Uterus (tissue), 4 donors: Measurements from ENCODE around the gene ZNF106. TPM values are rescaled to one million over a fixed set of nuclear protein-coding genes. Genes with fewer than 3 reads are reported as not detected.

ENCODE experiments used
- DNase-seq, 2 donors: peaks; one replicate each; pipeline ENCODE4 v3.0.0-alpha.2; 2019 to 2020
- H3K27ac ChIP-seq, 2 donors: fragments of 200-600 bp; sonication (generic); 1 replicate in 1 of 2; 2 replicates in 1 of 2; pipeline ENCODE4 v1.5.1; 2016 to 2018
- H3K27me3 ChIP-seq, 2 donors: fragments of 200-600 bp; sonication (generic); one replicate each; pipeline ENCODE4 v1.5.1; 2018 to 2019; ENCODE audit warnings: control low read depth in 1 of 2
- H3K36me3 ChIP-seq, 2 donors: fragments of 200-600 bp; sonication (generic); one replicate each; pipeline ENCODE4 v1.5.1; 2019; ENCODE audit warnings: control low read depth in 1 of 2
- H3K4me1 ChIP-seq, 2 donors: fragments of 200-600 bp; sonication (generic); one replicate each; pipeline ENCODE4 v1.5.1; 2018 to 2019; ENCODE audit warnings: control low read depth in 1 of 2
- H3K4me3 ChIP-seq, 2 donors: fragments of 200-600 bp; sonication (generic); 1 replicate in 1 of 2; 2 replicates in 1 of 2; pipeline ENCODE4 v1.5.1; 2018 to 2019; ENCODE audit warnings: mild to moderate bottlenecking in 1 of 2
- H3K9me3 ChIP-seq, 2 donors: fragments of 200-600 bp; sonication (generic); one replicate each; pipeline ENCODE4 v1.5.1; 2019; ENCODE audit warnings: control low read depth in 1 of 2
- POLR2A ChIP-seq, 2 donors: fragments of 450-650 bp; IDR thresholded peaks; one replicate each; pipeline ENCODE4 v1.6.1; 2016; ENCODE audit warnings: antibody characterized with exemption in 2 of 2, mild to moderate bottlenecking in 1 of 2, moderate library complexity in 1 of 2
- intact Hi-C: fragments of 100-400 bp; cut with DNase I; formaldehyde crosslinking; loops from one replicate; pipeline ENCODE4 v1.15.1; 2023; ENCODE audit warnings: low total_unique reads
- total RNA-seq, 4 donors: library from RNA; depleted of rRNA in 3 of 4; stranded (reverse); fragments of >200 nt in 3 of 4; gene quantifications; one replicate each; pipeline versions ENCODE4 v1.1.0 to v1.2.4, GENCODE V29; 2014 to 2023
- TF ChIP-seq, protein P1 (sequence below), 4 experiments: fragments of 200-600 bp in 2 of 4; fragments of 450-650 bp in 2 of 4; sonication (generic) in 2 of 4; IDR thresholded peaks; one replicate each; pipeline ENCODE4 v1.5.1; 2016 to 2019; ENCODE audit warnings: antibody characterized with exemption in 4 of 4, mild to moderate bottlenecking in 2 of 4, moderate library complexity in 1 of 4
- donor health status: DM: yes; HTN: yes; CAD: no.

The ZNF106 gene
- total RNA-seq, 4 donors from 2014 or later = 56.6 to 95.0 (median 72.0) TPM

DNA sequence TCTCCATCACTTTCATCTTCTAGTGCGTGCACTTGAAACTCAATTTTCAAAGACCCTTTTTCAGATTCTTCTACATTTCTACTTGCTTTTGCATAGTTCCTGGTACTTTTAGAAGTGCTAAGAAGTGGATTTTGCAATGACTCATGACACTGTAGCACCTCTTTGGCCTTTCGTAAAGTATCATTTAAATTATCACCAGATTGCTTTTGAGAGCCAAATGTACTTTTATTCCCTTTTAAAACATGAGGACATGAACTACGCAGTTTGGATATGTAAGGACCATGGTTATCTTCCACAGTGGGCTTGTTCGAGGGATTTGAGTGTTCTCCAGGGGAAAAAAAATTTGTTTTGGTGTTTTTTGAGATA, 40.5 kb downstream of the ZNF106 start:
- H3K36me3 ChIP-seq = no peaks in the 10 kb centered on the region
- H3K27ac ChIP-seq = no peak overlapping the region
- TF ChIP-seq POLR2A (IDR thresholded peaks at IDR 0.05) = no peak
- H3K27me3 ChIP-seq = no peaks in the 10 kb centered on the region
- no peaks in the 10 kb centered on the region for H3K9me3 ChIP-seq
- H3K4me3 ChIP-seq = no peak overlapping the region
- no peak for DNase-seq
- intact Hi-C loops = no loop called here
- H3K4me1 ChIP-seq = no peaks in the 10 kb centered on the region

DNA sequence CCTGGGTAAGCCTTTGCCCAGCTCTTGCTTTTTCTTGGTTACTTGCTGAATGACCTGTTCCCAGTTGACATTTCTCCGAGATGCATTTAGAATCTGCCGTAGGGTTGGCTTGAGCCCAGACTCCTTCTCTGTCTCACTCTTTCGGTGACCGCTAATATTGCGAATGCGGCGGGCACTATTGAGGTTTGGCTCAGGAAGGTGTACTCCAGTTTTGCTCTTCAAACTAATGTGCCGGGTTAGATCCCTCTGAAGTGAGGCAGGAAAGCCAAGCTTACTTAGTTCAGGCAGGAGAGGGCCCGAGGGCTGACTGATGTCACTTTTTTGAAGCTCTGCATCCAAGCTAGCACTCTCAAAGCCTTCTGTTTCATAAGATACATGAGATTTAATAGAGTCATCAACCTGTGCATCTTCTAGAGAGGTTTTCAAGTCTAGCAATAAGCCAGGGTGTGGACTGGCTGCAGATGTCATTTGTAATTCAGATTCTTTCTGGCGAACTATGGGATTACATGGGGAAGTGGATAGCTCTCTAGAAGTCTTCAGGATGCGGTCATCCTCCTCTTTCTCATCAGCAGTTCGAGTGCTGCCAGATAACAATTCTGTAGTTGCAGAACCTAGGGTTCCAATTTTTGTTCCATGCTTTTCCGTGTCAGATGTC, 41.0 kb downstream of the ZNF106 start:
- intact Hi-C loops = no loop called here
- Histone ChIP-seq H3K9me3 (no peaks in the 10 kb centered on the region), H3K27ac (no peak overlapping the region), H3K4me3 (no peak overlapping the region), H3K27me3 (no peaks in the 10 kb centered on the region), H3K4me1 (no peaks in the 10 kb centered on the region), H3K36me3 (no peaks in the 10 kb centered on the region)
- TF ChIP-seq, protein P1, sequence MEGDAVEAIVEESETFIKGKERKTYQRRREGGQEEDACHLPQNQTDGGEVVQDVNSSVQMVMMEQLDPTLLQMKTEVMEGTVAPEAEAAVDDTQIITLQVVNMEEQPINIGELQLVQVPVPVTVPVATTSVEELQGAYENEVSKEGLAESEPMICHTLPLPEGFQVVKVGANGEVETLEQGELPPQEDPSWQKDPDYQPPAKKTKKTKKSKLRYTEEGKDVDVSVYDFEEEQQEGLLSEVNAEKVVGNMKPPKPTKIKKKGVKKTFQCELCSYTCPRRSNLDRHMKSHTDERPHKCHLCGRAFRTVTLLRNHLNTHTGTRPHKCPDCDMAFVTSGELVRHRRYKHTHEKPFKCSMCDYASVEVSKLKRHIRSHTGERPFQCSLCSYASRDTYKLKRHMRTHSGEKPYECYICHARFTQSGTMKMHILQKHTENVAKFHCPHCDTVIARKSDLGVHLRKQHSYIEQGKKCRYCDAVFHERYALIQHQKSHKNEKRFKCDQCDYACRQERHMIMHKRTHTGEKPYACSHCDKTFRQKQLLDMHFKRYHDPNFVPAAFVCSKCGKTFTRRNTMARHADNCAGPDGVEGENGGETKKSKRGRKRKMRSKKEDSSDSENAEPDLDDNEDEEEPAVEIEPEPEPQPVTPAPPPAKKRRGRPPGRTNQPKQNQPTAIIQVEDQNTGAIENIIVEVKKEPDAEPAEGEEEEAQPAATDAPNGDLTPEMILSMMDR (IDR thresholded peaks at IDR 0.05) = no peak
- TF ChIP-seq POLR2A (IDR thresholded peaks at IDR 0.05) = no peak
- DNase-seq = no peak

DNA sequence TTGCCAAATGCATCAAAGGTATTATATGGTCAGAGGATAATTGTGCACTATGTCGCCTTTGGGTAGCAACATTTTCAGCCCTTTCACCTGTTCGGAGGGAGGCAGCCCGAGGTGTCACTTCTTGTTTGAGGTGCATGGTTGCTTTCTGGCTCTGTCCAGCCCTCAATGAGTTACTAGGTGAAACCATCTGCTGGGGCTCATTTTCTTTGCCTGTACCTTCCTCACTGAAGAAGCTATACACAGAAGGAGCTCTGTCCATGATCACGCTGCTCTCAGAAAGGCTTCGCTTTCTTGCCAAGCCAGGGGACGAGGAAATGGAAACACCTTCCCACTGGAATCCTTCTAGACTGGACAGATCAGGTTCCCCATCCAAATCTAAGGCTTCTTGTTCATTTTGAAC, 42.7 kb downstream of the ZNF106 start:
- H3K4me1 ChIP-seq = no peaks in the 10 kb centered on the region
- intact Hi-C loops = no loop called here
- H3K36me3 ChIP-seq = no peaks in the 10 kb centered on the region
- no peaks in the 10 kb centered on the region for H3K9me3 ChIP-seq
- H3K4me3 ChIP-seq = no peak overlapping the region
- H3K27me3 ChIP-seq = no peaks in the 10 kb centered on the region
- TF ChIP-seq, protein P1 (IDR thresholded peaks at IDR 0.05) = no peak
- TF ChIP-seq POLR2A (IDR thresholded peaks at IDR 0.05) = no peak
- no peak overlapping the region for H3K27ac ChIP-seq
- DNase-seq = no peak

DNA sequence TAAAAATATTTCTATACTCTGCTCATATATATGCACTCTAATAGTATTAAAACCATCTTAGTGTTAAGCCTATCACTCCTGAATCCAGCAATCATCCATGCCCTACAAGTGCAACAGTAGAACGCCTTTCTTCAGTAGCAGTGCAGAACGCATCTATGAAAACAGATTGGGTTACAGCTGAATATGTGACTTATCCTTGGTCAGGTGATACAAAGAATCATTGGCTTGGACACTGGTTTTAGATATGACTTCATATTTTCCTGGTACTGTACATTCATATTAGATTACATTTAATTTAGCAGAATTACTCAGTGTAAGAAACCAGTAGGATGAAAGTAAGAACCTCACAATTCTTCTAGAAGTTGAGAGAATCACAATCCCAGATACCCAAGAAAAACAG, 43.3 kb downstream of the ZNF106 start:
- no peaks in the 10 kb centered on the region for H3K36me3 ChIP-seq
- intact Hi-C loops = no loop called here
- TF ChIP-seq POLR2A (IDR thresholded peaks at IDR 0.05) = no peak
- TF ChIP-seq, protein P1 (IDR thresholded peaks at IDR 0.05) = no peak

DNA sequence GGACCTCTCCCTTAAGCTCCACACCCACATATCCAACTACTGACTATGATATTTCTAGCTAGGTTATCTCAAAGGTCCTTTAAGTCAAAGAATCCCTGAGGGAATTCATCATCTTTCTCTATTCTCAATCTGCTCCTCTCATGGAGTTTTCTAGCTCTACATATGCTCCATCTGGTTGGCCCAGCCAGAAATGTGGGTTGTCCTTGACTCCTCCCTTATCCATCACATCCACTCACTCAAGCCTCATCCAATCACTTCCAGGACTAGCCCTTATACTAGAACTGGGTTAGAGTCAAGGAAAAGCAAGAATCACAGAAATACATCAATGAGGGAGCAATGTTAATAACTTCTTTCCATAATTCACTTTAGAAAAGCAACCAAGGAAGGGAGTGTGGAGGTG, 45.4 kb downstream of the ZNF106 start:
- TF ChIP-seq, protein P1 (IDR thresholded peaks at IDR 0.05) = no peak
- no peak for TF ChIP-seq POLR2A (IDR thresholded peaks at IDR 0.05)
- Histone ChIP-seq H3K27ac (no peak overlapping the region), H3K4me1 (no peaks in the 10 kb centered on the region), H3K4me3 (no peak overlapping the region), H3K36me3 (no peaks in the 10 kb centered on the region), H3K9me3 (no peaks in the 10 kb centered on the region), H3K27me3 (no peaks in the 10 kb centered on the region)
- intact Hi-C loops = no loop called here
- DNase-seq = no peak

More for the DNA sequence above, 43.3 kb downstream of the ZNF106 start:
- H3K27ac ChIP-seq = no peak overlapping the region
- H3K4me3 ChIP-seq = no peak overlapping the region
- no peak for DNase-seq
- H3K9me3 ChIP-seq = no peaks in the 10 kb centered on the region
- no peaks in the 10 kb centered on the region for H3K4me1 ChIP-seq
- H3K27me3 ChIP-seq = no peaks in the 10 kb centered on the region
